DOHH2 (cell line): Measurements from ENCODE around the gene TRAF1.

ENCODE experiments used
- H3F3A ChIP-seq: fragments of 200-600 bp; sonication (generic), shearing (Covaris generic); 2 replicates; pipeline ENCODE4 v1.6.0; 2016; ENCODE audit warnings: antibody characterized with exemption, mild to moderate bottlenecking; ENCODE audit not compliant: control insufficient read depth, insufficient read depth
- H3K27ac ChIP-seq: fragments of 200-600 bp; sonication (generic); 2 replicates; pipeline ENCODE4 v1.5.1; 2014; ENCODE audit warnings: low read depth, mild to moderate bottlenecking, low read length, moderate library complexity
- H3K27me3 ChIP-seq: fragments of 200-600 bp; sonication (generic); 2 replicates; pipeline ENCODE4 v1.6.1; 2014; ENCODE audit warnings: mild to moderate bottlenecking, low read length, mixed read lengths; ENCODE audit not compliant: control insufficient read depth
- H3K36me3 ChIP-seq: fragments of 200-600 bp; sonication (generic); 2 replicates; pipeline ENCODE4 v1.6.1; 2014; ENCODE audit warnings: mild to moderate bottlenecking, low read length, moderate library complexity, mixed read lengths; ENCODE audit not compliant: control insufficient read depth
- H3K4me1 ChIP-seq: fragments of 200-600 bp; sonication (generic); 2 replicates; pipeline ENCODE4 v1.6.1; 2014; ENCODE audit warnings: mild to moderate bottlenecking, low read length, mixed read lengths; ENCODE audit not compliant: control insufficient read depth
- H3K4me2 ChIP-seq: fragments of 200-600 bp; sonication (generic); 2 replicates; pipeline ENCODE4 v1.6.0; 2014; ENCODE audit warnings: mild to moderate bottlenecking, low read length, moderate library complexity
- H3K4me3 ChIP-seq: fragments of 200-600 bp; sonication (generic); 2 replicates; pipeline ENCODE4 v1.5.1; 2014; ENCODE audit warnings: mild to moderate bottlenecking, low read length, mixed read lengths
- H3K79me2 ChIP-seq: fragments of 200-600 bp; sonication (generic); 2 replicates; pipeline ENCODE4 v1.6.1; 2014; ENCODE audit warnings: mild to moderate bottlenecking, low read length, mixed read lengths; ENCODE audit not compliant: control insufficient read depth
- H3K9me2 ChIP-seq: fragments of 200-600 bp; sonication (generic); replicated peaks from 2 replicates; pipeline ENCODE4 v1.6.1; 2014; ENCODE audit warnings: mild to moderate bottlenecking, low read length, mixed read lengths; ENCODE audit not compliant: control insufficient read depth
- H3K9me3 ChIP-seq: fragments of 200-600 bp; sonication (generic); 2 replicates; pipeline ENCODE4 v1.6.1; 2014; ENCODE audit warnings: antibody characterized with exemption, low read length, mixed read lengths; ENCODE audit not compliant: control insufficient read depth, insufficient read depth
- H4K20me1 ChIP-seq: fragments of 200-600 bp; sonication (generic); 2 replicates; pipeline ENCODE4 v1.6.0; 2014; ENCODE audit warnings: low read depth, mild to moderate bottlenecking, antibody characterized with exemption, low read length, moderate library complexity; ENCODE audit not compliant: control insufficient read depth, insufficient read depth
- EZH2phosphoT487 ChIP-seq: fragments of 200-600 bp; sonication (generic); IDR thresholded peaks from 2 replicates; pipeline ENCODE4 v1.6.1; 2017; ENCODE audit warnings: borderline replicate concordance, mild to moderate bottlenecking, antibody characterized with exemption, low read length, moderate library complexity, mixed read lengths
- TF ChIP-seq, protein P1 (sequence below): fragments of 200-600 bp; sonication (generic); IDR thresholded peaks from one replicate; pipeline ENCODE4 v1.5.1; 2014; ENCODE audit warnings: antibody characterized with exemption, mild to moderate bottlenecking, low read depth, low read length; ENCODE audit not compliant: poor library complexity, severe bottlenecking

The TRAF1 gene

DNA sequence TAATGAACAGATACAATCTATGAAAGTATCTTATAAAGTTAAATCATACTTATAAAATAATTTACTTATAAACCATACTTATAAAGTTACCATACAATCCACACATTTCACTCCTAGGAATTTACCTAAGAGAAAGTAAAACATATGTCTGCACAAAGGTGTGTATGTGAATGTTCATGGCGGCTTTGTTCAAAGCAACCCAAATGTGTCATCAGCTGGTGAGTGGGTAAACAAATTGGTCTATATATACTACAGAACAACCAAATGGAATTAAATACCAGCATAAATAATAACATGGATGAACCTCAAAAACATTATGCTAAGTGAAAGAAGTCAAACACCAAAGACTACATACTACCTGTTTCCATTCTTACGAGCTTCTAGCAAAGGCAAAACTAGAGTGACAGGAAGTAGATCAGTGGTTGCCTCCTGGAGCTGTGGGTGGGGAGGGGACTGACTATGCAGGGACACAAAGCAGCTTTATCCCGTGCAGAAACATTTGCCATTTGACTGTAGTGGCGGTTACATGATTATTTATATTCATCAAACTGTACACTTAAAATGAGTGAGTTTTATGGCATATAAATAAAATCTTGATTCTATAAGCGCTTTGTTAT lies 10.6 kb downstream of the TRAF1 start:
- no peak for TF ChIP-seq EZH2phosphoT487
- TF ChIP-seq, protein P1, sequence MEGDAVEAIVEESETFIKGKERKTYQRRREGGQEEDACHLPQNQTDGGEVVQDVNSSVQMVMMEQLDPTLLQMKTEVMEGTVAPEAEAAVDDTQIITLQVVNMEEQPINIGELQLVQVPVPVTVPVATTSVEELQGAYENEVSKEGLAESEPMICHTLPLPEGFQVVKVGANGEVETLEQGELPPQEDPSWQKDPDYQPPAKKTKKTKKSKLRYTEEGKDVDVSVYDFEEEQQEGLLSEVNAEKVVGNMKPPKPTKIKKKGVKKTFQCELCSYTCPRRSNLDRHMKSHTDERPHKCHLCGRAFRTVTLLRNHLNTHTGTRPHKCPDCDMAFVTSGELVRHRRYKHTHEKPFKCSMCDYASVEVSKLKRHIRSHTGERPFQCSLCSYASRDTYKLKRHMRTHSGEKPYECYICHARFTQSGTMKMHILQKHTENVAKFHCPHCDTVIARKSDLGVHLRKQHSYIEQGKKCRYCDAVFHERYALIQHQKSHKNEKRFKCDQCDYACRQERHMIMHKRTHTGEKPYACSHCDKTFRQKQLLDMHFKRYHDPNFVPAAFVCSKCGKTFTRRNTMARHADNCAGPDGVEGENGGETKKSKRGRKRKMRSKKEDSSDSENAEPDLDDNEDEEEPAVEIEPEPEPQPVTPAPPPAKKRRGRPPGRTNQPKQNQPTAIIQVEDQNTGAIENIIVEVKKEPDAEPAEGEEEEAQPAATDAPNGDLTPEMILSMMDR = no peak
- Histone ChIP-seq H3K4me2 (peak overlapping the region; percentile 33; the same call in 1 of the 2 replicates), H3K4me1 (peaks cover 25% of the 10 kb centered on the region)

GRCh38 chr9:120914953-120915352 lies 11.6 kb downstream of the TRAF1 start:
- Histone ChIP-seq H3K79me2 (no peaks in the 10 kb centered on the region), H3K4me3 (no peak overlapping the region), H3F3A (no peaks in the 10 kb centered on the region), H3K4me2 (no peak overlapping the region), H3K27me3 (no peaks in the 10 kb centered on the region), H3K36me3 (peaks cover 18% of the 10 kb centered on the region), H3K9me2 (no peaks in the 10 kb centered on the region), H3K4me1 (peaks cover 16% of the 10 kb centered on the region), H4K20me1 (no peaks in the 10 kb centered on the region), H3K9me3 (no peaks in the 10 kb centered on the region), H3K27ac (no peak overlapping the region)
- TF ChIP-seq EZH2phosphoT487 = no peak
- TF ChIP-seq, protein P1 = no peak

More for the DNA sequence above, 10.6 kb downstream of the TRAF1 start:
- Histone ChIP-seq H4K20me1 (no peaks in the 10 kb centered on the region), H3K4me3 (peak overlapping the region; percentile 33), H3K27ac (no peak overlapping the region), H3K27me3 (no peaks in the 10 kb centered on the region), H3K36me3 (peaks cover 18% of the 10 kb centered on the region), H3F3A (no peaks in the 10 kb centered on the region), H3K9me3 (no peaks in the 10 kb centered on the region), H3K79me2 (no peaks in the 10 kb centered on the region), H3K9me2 (no peaks in the 10 kb centered on the region)

DNA sequence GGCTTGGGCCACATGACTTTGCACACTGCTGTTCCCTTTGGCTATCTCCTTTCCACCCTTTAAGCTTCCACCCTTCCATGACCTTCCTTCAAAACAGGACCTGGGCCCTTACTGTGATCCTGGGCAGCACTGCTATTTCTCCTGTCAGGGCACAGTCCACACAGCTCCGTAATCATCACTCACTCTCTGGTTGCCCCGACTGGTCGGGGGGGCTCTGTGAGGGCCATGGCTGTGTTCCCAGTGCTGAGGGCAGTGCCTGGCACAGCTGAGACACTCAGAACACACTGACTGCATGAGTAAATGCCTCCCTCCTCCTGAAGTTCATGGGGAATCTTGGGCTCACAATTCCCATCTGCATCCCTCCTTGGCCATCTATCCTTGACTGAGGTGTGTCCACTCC lies 12.2 kb downstream of the TRAF1 start:
- TF ChIP-seq EZH2phosphoT487 = no peak
- TF ChIP-seq, protein P1 = no peak

More for the DNA sequence above, 12.2 kb downstream of the TRAF1 start:
- Histone ChIP-seq H4K20me1 (no peaks in the 10 kb centered on the region), H3F3A (no peaks in the 10 kb centered on the region), H3K27me3 (no peaks in the 10 kb centered on the region), H3K4me3 (no peak overlapping the region), H3K79me2 (no peaks in the 10 kb centered on the region), H3K4me2 (no peak overlapping the region), H3K36me3 (peaks cover 18% of the 10 kb centered on the region), H3K4me1 (peaks cover 16% of the 10 kb centered on the region), H3K9me2 (no peaks in the 10 kb centered on the region), H3K9me3 (no peaks in the 10 kb centered on the region), H3K27ac (no peak overlapping the region)
